ENCODE measurements around the gene SLC51B. TPM values are rescaled to one million over a fixed set of nuclear protein-coding genes. Genes with fewer than 3 reads are reported as not detected.
"Not testable (repeated sequence)": the region's sequence is repeated elsewhere in the genome, so short reads cannot be mapped to it uniquely, and the experiment has no call there.

SLC51B gene
- polyA plus RNA-seq, 3 donors, result not detected

GRCh38 chr15:65097651-65098263 lies 52.6 kb downstream of the SLC51B start:
- Histone ChIP-seq H3K27me3 (ENCODE audit: control insufficient read depth in 2 of 2, insufficient read depth in 2 of 2, low read length in 2 of 2) (no peaks in the 10 kb centered on the region), H3K36me3 (replicated peaks in 1 of 2; ENCODE audit: control insufficient read depth in 1 of 2, insufficient read depth in 2 of 2, low read length in 2 of 2) (peaks cover 27 to 51% of the 10 kb centered on the region in 2 donors), H3K9ac (ENCODE audit: insufficient read depth, low read length, poor library complexity, severe bottlenecking) (no peak overlapping the region), H3K4me2 (replicated peaks; ENCODE audit: extremely low read depth, low read length, poor library complexity, severe bottlenecking) (no peak overlapping the region), H4K20me1 (ENCODE audit: insufficient read depth, low read length) (no peaks in the 10 kb centered on the region), H3K4me1 (ENCODE audit: control insufficient read depth in 1 of 2, insufficient read depth in 2 of 2, low read length in 2 of 2) (peaks cover 13 to 14% of the 10 kb centered on the region in 2 donors), H3K4me3 (replicated peaks in 1 of 3; ENCODE audit: low read depth in 2 of 3, low read length in 3 of 3) (no peak overlapping the region), H3K79me2 (ENCODE audit: insufficient read depth, low read length) (no peaks in the 10 kb centered on the region), H3K9me3 (replicated peaks in 1 of 2; ENCODE audit: control insufficient read depth in 1 of 2, insufficient read depth in 1 of 2, low read length in 2 of 2) (no peaks in the 10 kb centered on the region), H2AFZ (ENCODE audit: insufficient read depth, low read depth, low read length, poor library complexity, severe bottlenecking) (no peak overlapping the region), H3K27ac (ENCODE audit: low read depth in 1 of 2, low read length in 2 of 2) (no peak overlapping the region)
- H3K27me3 Mint-ChIP-seq (ENCODE audit: low read depth in 3 of 3), result peaks cover 0 to 2% (median 2%) of the 10 kb centered on the region in 3 donors
- H3K4me1 Mint-ChIP-seq, result peaks cover 12% of the 10 kb centered on the region
- TF ChIP-seq CTCF (IDR thresholded peaks at IDR 0.05), result no peak
- H3K27ac Mint-ChIP-seq, result no peak overlapping the region
- no peaks in the 10 kb centered on the region for H3K9me3 Mint-ChIP-seq
- peaks cover 40 to 52% of the 10 kb centered on the region in 2 donors for H3K36me3 Mint-ChIP-seq
- DNase-seq, result no peak
- H3K4me3 Mint-ChIP-seq, result no peak overlapping the region
- intact Hi-C loops (cut with micrococcal nuclease), result no loop called here
- WGBS (ENCODE audit: insufficient coverage), result 80% methylated on average over 2 of the region's 7 CpGs

- Histone ChIP-seq H3K9ac (ENCODE audit: insufficient read depth, low read length, poor library complexity, severe bottlenecking) (no peak overlapping the region), H4K20me1 (ENCODE audit: insufficient read depth, low read length) (no peaks in the 10 kb centered on the region), H3K9me3 (replicated peaks in 1 of 2; ENCODE audit: control insufficient read depth in 1 of 2, insufficient read depth in 1 of 2, low read length in 2 of 2) (no peaks in the 10 kb centered on the region), H3K4me2 (replicated peaks; ENCODE audit: extremely low read depth, low read length, poor library complexity, severe bottlenecking) (no peak overlapping the region), H3K4me3 (replicated peaks in 1 of 3; ENCODE audit: low read depth in 2 of 3, low read length in 3 of 3) (no peak overlapping the region), H2AFZ (ENCODE audit: insufficient read depth, low read depth, low read length, poor library complexity, severe bottlenecking) (no peak overlapping the region), H3K27ac (ENCODE audit: low read depth in 1 of 2, low read length in 2 of 2) (no peak overlapping the region), H3K36me3 (replicated peaks in 1 of 2; ENCODE audit: control insufficient read depth in 1 of 2, insufficient read depth in 2 of 2, low read length in 2 of 2) (peaks cover 27 to 64% of the 10 kb centered on the region in 2 donors), H3K27me3 (ENCODE audit: control insufficient read depth in 2 of 2, insufficient read depth in 2 of 2, low read length in 2 of 2) (no peaks in the 10 kb centered on the region), H3K79me2 (ENCODE audit: insufficient read depth, low read length) (no peaks in the 10 kb centered on the region), H3K4me1 (ENCODE audit: control insufficient read depth in 1 of 2, insufficient read depth in 2 of 2, low read length in 2 of 2) (peaks cover 13 to 14% of the 10 kb centered on the region in 2 donors)
- intact Hi-C loops (cut with micrococcal nuclease), result no loop called here
- Mint-ChIP-seq H3K36me3 (peaks cover 48 to 54% of the 10 kb centered on the region in 2 donors), H3K4me1 (peaks cover 12% of the 10 kb centered on the region), H3K9me3 (no peaks in the 10 kb centered on the region), H3K27ac (no peak overlapping the region), H3K4me3 (no peak overlapping the region), H3K27me3 (ENCODE audit: low read depth in 3 of 3) (peaks cover 0 to 2% (median 2%) of the 10 kb centered on the region in 3 donors)
- no peak for DNase-seq
- 98% methylated on average over 4 of the region's 5 CpGs for WGBS (ENCODE audit: insufficient coverage)
- no peak for TF ChIP-seq CTCF (IDR thresholded peaks at IDR 0.05)
Observed at GRCh38 chr15:65099336-65099735, 54.1 kb downstream of the SLC51B start.

GRCh38 chr15:65099801-65100200 lies 54.6 kb downstream of the SLC51B start:
- H2AFZ ChIP-seq (ENCODE audit: insufficient read depth, low read depth, low read length, poor library complexity, severe bottlenecking); H3K4me2 ChIP-seq (replicated peaks; ENCODE audit: extremely low read depth, low read length, poor library complexity, severe bottlenecking); H3K9ac ChIP-seq (ENCODE audit: insufficient read depth, low read length, poor library complexity, severe bottlenecking); H4K20me1 ChIP-seq (ENCODE audit: insufficient read depth, low read length); H3K4me3 Mint-ChIP-seq; H3K79me2 ChIP-seq (ENCODE audit: insufficient read depth, low read length); H3K9me3 Mint-ChIP-seq; H3K27ac ChIP-seq (ENCODE audit: low read depth in 1 of 2, low read length in 2 of 2); H3K27me3 ChIP-seq (ENCODE audit: control insufficient read depth in 2 of 2, insufficient read depth in 2 of 2, low read length in 2 of 2); H3K27me3 Mint-ChIP-seq (ENCODE audit: low read depth in 3 of 3); H3K27ac Mint-ChIP-seq; intact Hi-C loops (cut with micrococcal nuclease); DNase-seq; H3K4me3 ChIP-seq (replicated peaks in 1 of 3; ENCODE audit: low read depth in 2 of 3, low read length in 3 of 3); H3K9me3 ChIP-seq (replicated peaks in 1 of 2; ENCODE audit: control insufficient read depth in 1 of 2, insufficient read depth in 1 of 2, low read length in 2 of 2): not testable (repeated sequence)
- peaks cover 49 to 59% of the 10 kb centered on the region in 2 donors for H3K36me3 Mint-ChIP-seq
- WGBS (ENCODE audit: insufficient coverage), result no CpG with 5 or more reads among the region's 10 CpGs
- H3K4me1 ChIP-seq (ENCODE audit: control insufficient read depth in 1 of 2, insufficient read depth in 2 of 2, low read length in 2 of 2), result peaks cover 13 to 14% of the 10 kb centered on the region in 2 donors
- H3K36me3 ChIP-seq (replicated peaks in 1 of 2; ENCODE audit: control insufficient read depth in 1 of 2, insufficient read depth in 2 of 2, low read length in 2 of 2), result peaks cover 30 to 64% of the 10 kb centered on the region in 2 donors
- H3K4me1 Mint-ChIP-seq, result peaks cover 12% of the 10 kb centered on the region
